Fibroblast of mammary gland (primary cell): ENCODE results near the gene NRXN3.

Source experiments
- DNase-seq: peaks from one replicate; pipeline ENCODE4 v3.0.0-alpha.2; 2010; ENCODE audit warnings: low read depth
- H3K4me3 ChIP-seq: 2 replicates; pipeline ENCODE4 v1.5.1; 2011; ENCODE audit warnings: low read depth, mild to moderate bottlenecking, low read length, moderate library complexity; ENCODE audit not compliant: control insufficient read depth
- CTCF ChIP-seq: conservative IDR thresholded peaks from 2 replicates; pipeline ENCODE4 v1.5.1; 2011; ENCODE audit warnings: low read depth, low read length, inconsistent platforms; ENCODE audit not compliant: control insufficient read depth, insufficient read depth

The NRXN3 gene

DNA sequence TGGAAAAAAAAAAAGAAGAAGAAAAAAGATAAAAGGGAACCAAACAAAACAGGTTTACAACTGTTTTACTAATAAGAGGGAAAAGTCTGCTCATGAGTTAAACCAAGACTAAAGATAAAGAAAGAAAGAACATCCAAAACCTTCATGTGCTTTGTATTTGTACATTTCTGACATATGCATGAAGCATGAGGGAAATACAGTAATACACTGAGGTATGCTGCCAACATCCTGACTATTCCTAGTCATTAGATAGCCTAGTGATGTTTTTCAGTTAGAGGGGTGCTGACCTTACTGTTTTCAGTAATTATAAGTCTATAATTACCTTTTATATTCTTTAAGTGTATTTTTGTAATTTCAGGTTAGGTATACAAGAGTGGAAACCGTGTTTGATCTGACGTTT lies 1247.8 kb downstream of the NRXN3 start:
- H3K4me3 ChIP-seq: no peak overlapping the region
- no peak for TF ChIP-seq CTCF
- peak; percentile 35 for DNase-seq

GRCh38 chr14:79418649-79419415 lies 1248.7 kb downstream of the NRXN3 start:
- TF ChIP-seq CTCF: no peak
- no peak overlapping the region for H3K4me3 ChIP-seq
- no peak for DNase-seq

- DNase-seq: peak; percentile 32
- no peak overlapping the region for H3K4me3 ChIP-seq
- no peak for TF ChIP-seq CTCF
Observed at GRCh38 chr14:79419571-79420327, 1249.6 kb downstream of the NRXN3 start.

DNA sequence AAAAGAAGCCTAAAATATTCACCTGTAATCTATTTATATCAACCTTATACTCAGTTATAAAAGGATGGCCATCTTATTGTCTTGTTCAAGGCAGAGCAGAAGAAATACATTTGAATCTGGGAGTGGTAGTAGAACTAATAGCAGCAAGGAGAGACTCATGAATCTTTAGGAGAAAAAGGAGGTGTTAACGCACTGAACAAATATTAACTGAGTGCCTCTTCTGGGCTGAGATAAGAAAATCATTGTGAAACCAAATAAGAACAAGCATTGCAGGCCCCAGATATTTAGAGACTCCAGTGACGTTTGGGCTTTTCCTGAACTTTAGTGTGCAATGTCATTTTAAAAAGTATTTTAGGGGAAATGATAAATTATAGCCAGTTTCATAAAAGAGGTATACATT lies 1250.6 kb downstream of the NRXN3 start:
- H3K4me3 ChIP-seq: no peak overlapping the region
- DNase-seq: no peak
- TF ChIP-seq CTCF: no peak

- H3K4me3 ChIP-seq: no peak overlapping the region
- DNase-seq: no peak
- TF ChIP-seq CTCF: no peak
Observed at GRCh38 chr14:79421811-79422210, 1251.6 kb downstream of the NRXN3 start.

- DNase-seq: peak; percentile 40
- H3K4me3 ChIP-seq: no peak overlapping the region
- no peak for TF ChIP-seq CTCF
Observed at GRCh38 chr14:79424462-79424861, 1254.3 kb downstream of the NRXN3 start.
